ENCODE measurements around the gene OGDHL.
"Not testable (repeated sequence)": the region's sequence is repeated elsewhere in the genome, so short reads cannot be mapped to it uniquely, and the experiment has no call there.

The OGDHL gene

GRCh38 chr10:49761789-49762565 lies at the start of gene OGDHL:
Gene OGDHL, minus strand, starts transcription at chr10:49762323. Its CDS starts 3,731 bp downstream, at chr10:49758592.
- peak in 1 of 2 donors; percentile 20 for DNase-seq (ENCODE audit: low read depth in 2 of 2)

- DNase-seq (ENCODE audit: low read depth in 2 of 2): no peak
These were observed 41.9 kb upstream of the OGDHL start for GRCh38 chr10:49803988-49804387.

GRCh38 chr10:49798275-49798674 lies 36.2 kb upstream of the OGDHL start:
- no peak for DNase-seq (ENCODE audit: low read depth in 2 of 2)

GRCh38 chr10:49791100-49791499 lies 29.0 kb upstream of the OGDHL start:
- DNase-seq (ENCODE audit: low read depth in 2 of 2): no peak

- no peak for DNase-seq (ENCODE audit: low read depth in 2 of 2)
These were observed 22.6 kb upstream of the OGDHL start for GRCh38 chr10:49784681-49785080.

GRCh38 chr10:49783645-49784044 lies 21.5 kb upstream of the OGDHL start:
- DNase-seq (ENCODE audit: low read depth in 2 of 2): no peak

GRCh38 chr10:49781247-49781646 lies 19.1 kb upstream of the OGDHL start:
- no peak for DNase-seq (ENCODE audit: low read depth in 2 of 2)

GRCh38 chr10:49778197-49778596 lies 16.1 kb upstream of the OGDHL start:
- no peak for DNase-seq (ENCODE audit: low read depth in 2 of 2)

GRCh38 chr10:49776851-49777250 lies 14.7 kb upstream of the OGDHL start:
- DNase-seq (ENCODE audit: low read depth in 2 of 2): no peak

GRCh38 chr10:49775014-49775413 lies 12.9 kb upstream of the OGDHL start:
- no peak for DNase-seq (ENCODE audit: low read depth in 2 of 2)

- not testable (repeated sequence) for DNase-seq (ENCODE audit: low read depth in 2 of 2)
These were observed 10.8 kb upstream of the OGDHL start for GRCh38 chr10:49772944-49773343.

GRCh38 chr10:49771046-49771445 lies 8.9 kb upstream of the OGDHL start:
- DNase-seq (ENCODE audit: low read depth in 2 of 2): not testable (repeated sequence)

- no peak for DNase-seq (ENCODE audit: low read depth in 2 of 2)
These were observed 7.6 kb upstream of the OGDHL start for GRCh38 chr10:49769692-49770091.

- DNase-seq (ENCODE audit: low read depth in 2 of 2): no peak
These were observed 6.6 kb upstream of the OGDHL start for GRCh38 chr10:49768731-49769130.

GRCh38 chr10:49768329-49768728 lies 6.2 kb upstream of the OGDHL start:
- DNase-seq (ENCODE audit: low read depth in 2 of 2): no peak

- DNase-seq (ENCODE audit: low read depth in 2 of 2): no peak
These were observed 5.6 kb upstream of the OGDHL start for GRCh38 chr10:49767752-49768151.

- no peak for DNase-seq (ENCODE audit: low read depth in 2 of 2)
These were observed 4.4 kb upstream of the OGDHL start for GRCh38 chr10:49766484-49766883.

- DNase-seq (ENCODE audit: low read depth in 2 of 2): no peak
These were observed 399 bp upstream of the OGDHL start for GRCh38 chr10:49762566-49762877.

- no peak for DNase-seq (ENCODE audit: low read depth in 2 of 2)
These were observed 828 bp downstream of the OGDHL start for GRCh38 chr10:49761201-49761788.

GRCh38 chr10:49760789-49761188 lies 1.3 kb downstream of the OGDHL start:
- no peak for DNase-seq (ENCODE audit: low read depth in 2 of 2)

GRCh38 chr10:49759787-49760551 lies 2.2 kb downstream of the OGDHL start:
- no peak for DNase-seq (ENCODE audit: low read depth in 2 of 2)

- no peak for DNase-seq (ENCODE audit: low read depth in 2 of 2)
These were observed 3.7 kb downstream of the OGDHL start for GRCh38 chr10:49758249-49758930.

All from stimulated activated CD4-positive, alpha-beta T cell treated with anti-CD3 and anti-CD28 coated beads, Interleukin-1b, Interleukin-23, amount 100 ng/mL, for 1 hour (primary cell).